ENCODE results near the gene KIF18A.
"Not testable (repeated sequence)": the region's sequence is repeated elsewhere in the genome, so short reads cannot be mapped to it uniquely, and the experiment has no call there.

KIF18A gene

DNA sequence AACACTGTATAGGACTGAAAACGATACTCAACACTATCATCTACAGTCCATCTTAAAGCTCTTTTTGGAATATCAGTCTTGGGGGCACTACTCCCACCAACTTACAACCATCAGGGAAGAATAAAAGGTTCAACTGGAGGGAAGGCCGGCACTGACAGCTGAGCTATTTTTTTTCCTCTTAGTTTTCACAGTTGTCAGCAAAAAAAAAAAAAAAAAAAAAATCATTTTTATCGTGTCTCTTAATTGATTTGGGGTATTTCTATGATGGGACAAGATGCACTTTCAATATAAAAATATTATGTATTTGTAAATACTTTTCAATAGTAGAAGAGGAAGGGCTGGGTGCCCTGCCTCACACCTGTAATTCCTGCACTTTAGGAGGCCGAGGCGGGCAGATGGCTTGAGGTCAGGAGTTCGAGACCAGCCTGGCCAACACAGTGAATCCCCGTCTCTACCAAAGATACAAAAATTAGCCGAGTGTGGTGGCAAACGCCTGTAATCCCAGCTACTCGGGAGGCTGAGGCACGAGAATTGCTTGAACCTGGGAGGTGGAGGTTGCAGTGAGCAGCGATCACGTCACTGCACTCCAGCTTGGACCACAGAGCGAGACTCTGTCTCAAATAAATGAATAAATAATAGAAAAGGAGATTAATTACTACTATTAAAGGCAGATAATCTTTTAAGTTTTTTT, 1.5 kb downstream of the KIF18A start:
- no peak for DNase-seq (ENCODE audit: low read depth)

DNA sequence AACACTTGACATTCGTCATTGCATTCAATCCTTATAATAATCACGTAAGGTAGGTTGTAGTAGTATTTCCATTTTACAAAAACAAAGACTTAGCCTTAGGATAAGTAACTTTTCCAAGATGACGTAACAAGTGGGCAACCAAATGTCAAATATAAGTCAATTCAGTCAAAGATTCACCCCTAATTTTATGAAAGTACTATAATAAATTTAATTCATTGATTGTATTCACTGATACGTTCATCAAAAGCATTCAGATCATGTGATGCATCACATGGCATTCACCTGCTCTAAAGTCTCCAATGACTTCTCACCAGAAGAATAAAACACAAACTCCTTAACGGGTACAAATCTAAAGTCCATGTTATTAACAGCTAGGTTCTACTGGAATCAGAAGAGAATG, 2.1 kb downstream of the KIF18A start:
- no peak for DNase-seq (ENCODE audit: low read depth)

GRCh38 chr11:28104984-28105383, 3.0 kb downstream of the KIF18A start:
- DNase-seq (ENCODE audit: low read depth), result no peak

GRCh38 chr11:28104425-28104824, 3.5 kb downstream of the KIF18A start:
- no peak for DNase-seq (ENCODE audit: low read depth)

- not testable (repeated sequence) for DNase-seq (ENCODE audit: low read depth)
Observed at GRCh38 chr11:28102300-28102699, 5.7 kb downstream of the KIF18A start.

- DNase-seq (ENCODE audit: low read depth), result no peak
Observed at GRCh38 chr11:28100665-28101064, 7.3 kb downstream of the KIF18A start.

- no peak for DNase-seq (ENCODE audit: low read depth)
Observed at GRCh38 chr11:28099715-28100114, 8.2 kb downstream of the KIF18A start.

GRCh38 chr11:28098257-28098656, 9.7 kb downstream of the KIF18A start:
- DNase-seq (ENCODE audit: low read depth), result no peak

- DNase-seq (ENCODE audit: low read depth), result no peak
Observed at GRCh38 chr11:28092786-28093185, 15.2 kb downstream of the KIF18A start.

DNA sequence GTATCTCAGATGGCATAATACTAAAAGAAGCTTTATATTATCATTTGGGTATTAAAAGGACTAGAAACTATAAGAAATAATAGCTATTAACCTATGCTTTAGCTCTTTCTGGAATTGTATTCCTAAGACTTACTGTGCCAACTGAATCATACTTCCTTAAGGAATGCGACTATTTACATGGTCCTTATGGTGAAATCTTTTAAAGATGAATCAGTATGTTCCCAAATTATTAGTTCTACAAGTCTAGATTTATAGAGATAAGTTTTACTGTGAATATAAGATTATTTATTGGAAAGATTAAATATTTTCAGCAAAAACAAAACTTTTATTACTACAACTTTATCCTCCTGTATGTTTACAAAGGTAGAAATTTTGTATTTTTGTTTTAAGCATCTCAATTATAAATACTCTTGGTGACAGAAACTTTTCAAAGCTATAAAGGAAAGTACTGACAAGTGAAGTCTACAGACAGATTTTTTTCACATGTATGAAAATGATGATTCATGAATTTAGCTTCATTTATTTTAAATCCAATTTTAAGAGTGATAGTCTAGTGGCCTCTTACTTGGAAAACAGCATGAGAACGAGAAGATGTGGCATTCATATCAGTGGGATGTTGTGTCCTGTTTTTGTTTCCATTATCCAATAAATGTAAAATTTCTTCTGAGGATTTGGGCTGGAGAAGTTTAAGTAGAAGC, 17.8 kb downstream of the KIF18A start:
- DNase-seq (ENCODE audit: low read depth), result no peak

DNA sequence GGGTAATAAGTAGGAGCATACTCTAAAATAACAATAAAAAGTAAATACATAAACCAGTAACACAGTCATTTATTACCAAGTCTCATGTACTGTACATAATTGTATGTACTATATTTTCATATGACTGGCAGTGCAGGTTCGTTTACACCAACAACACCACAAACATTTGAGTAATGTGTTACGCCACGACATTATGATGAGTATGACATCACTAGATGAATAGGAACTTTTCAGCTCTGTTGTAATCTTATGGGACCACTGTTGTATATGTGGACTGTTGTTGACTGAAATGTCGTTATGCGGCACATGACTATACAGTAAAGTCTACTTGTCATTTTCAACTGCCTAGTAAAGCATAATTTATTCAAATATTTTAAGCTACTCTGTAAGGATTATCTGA, 18.6 kb downstream of the KIF18A start:
- no peak for DNase-seq (ENCODE audit: low read depth)

DNA sequence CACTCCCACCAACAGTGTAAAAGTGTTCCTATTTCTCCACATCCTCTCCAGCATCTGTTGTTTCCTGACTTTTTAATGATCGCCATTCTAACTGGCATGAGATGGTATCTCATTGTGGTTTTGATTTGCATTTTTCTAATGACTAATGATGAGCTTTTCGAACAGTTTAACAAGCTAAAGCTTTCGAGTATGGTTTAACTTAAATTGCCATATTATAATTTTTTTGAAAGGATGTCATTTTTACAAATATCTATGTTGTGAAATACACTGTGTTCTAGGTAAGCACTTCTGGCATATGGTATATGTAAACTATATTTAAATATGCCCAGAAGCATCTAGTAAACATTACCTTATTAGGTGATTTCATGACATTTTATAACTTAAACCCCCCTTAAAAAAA, 20.3 kb downstream of the KIF18A start:
- DNase-seq (ENCODE audit: low read depth), result not testable (repeated sequence)

GRCh38 chr11:28087192-28087591, 20.8 kb downstream of the KIF18A start:
- not testable (repeated sequence) for DNase-seq (ENCODE audit: low read depth)

DNA sequence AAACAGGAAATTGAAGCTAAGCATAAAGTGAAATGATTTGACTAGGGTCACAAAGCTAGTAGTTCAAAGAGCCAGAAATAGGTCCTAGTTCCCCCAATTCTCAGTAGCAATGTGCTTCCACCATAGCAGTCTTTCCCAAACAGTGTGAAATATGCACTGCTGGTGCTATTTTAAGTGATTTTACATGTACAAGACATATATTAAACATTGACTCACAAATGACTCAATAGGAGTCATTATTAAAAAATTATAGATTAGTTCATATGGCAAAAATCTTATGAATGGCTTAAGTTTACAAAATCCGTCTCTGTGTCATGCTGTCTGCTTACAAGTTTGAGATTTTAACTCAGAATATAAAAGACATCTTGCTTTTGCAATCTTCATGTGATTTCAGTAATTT, 21.4 kb downstream of the KIF18A start:
- DNase-seq (ENCODE audit: low read depth), result no peak

DNA sequence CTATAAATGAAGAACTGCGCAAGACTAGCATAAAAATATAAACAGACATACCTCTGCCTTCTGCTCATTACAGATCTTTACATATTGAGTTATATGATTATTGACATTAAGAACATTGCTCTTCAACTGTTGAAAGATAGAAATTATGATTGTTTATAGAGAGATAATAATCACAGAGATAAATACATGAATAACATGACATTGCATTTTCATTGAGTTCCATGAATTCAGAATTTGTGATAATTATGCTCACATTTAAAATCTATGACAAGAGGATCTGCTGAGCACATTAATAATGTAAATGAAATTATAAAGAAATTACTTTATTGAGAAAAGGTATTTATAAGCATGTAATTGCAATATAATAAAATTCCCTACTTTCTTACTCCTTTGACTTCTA, 24.8 kb downstream of the KIF18A start:
- DNase-seq (ENCODE audit: low read depth), result no peak

- DNase-seq (ENCODE audit: low read depth), result no peak
Observed at GRCh38 chr11:28077521-28077920, 30.4 kb downstream of the KIF18A start.

DNA sequence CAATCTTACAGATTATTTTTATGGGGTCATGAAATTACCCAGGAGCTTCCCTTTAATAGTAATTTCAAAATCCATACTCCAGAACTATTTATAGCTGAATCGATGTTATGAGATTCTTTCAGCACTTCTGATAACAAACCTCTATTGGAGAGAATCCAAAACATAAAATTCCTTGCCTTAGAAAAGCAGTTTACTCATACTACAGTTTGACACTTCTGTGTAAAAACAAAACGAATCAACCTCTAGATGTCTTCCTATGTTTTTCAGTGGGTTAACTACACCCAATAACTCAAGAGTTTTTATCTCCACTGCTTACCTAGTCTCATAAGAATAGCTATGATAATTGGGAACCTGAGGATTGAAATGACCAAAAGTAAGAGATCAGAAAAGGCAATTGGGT, 35.6 kb downstream of the KIF18A start:
- no peak for DNase-seq (ENCODE audit: low read depth)

DNA sequence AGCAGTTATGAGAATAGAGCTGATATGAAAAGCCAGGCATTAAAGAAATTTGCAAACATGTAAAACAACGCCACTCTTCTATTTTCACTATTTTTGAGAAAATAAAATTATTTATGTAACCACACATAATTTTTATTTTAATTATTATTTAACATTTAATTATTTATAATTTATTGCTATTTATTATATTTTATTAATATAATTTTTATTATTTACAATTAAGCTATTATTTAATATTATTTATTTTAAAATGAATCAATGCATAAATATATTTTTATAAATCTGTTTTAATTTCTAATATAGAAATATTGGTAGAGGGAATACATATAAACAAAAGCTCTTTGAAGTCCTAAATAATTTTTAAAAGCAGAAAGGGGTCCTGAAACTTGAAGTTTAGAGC, 36.7 kb downstream of the KIF18A start:
- DNase-seq (ENCODE audit: low read depth), result no peak

DNA sequence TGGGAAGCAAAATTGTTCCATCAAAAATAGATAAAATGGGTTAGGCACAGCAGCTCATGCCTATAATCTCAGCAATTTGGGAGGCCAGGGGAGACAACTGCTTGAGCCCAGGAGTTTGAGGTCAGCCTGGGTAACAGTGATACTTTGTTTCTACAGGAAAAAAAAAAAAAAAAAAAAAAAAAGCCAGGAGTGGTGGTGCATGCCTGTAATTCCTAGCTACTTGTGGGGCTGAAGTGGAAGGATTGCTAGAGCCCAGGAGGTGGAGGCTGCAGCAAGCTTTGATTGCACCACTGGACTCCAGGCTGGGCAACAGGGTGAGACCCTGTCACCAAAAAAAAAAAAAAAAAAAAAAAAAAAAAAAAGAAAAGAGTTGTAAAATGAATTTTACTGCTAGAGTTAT, 49.6 kb downstream of the KIF18A start:
- DNase-seq (ENCODE audit: low read depth), result no peak

DNA sequence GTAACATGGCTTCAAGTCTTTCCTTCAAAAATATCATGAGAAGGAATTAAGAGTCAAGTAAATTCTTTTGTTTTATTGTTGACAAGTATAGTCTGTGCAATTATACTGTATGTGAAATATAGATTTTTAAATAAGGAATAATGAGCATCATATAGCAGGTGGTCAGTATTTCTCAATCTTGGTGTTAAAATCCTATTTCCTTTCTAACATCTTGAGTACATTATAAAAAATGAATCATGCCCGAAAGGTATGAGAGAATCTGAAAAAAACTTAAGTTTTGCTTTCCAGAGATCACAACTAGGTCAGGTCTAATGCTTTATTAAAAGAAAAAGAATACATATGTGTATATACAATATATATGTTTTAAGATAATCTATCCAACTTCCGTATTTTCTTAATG, 53.1 kb downstream of the KIF18A start:
- DNase-seq (ENCODE audit: low read depth), result no peak

- no peak for DNase-seq (ENCODE audit: low read depth)
Observed at GRCh38 chr11:28049338-28050216, 58.4 kb downstream of the KIF18A start.

GRCh38 chr11:28048812-28049211, 59.1 kb downstream of the KIF18A start:
- no peak for DNase-seq (ENCODE audit: low read depth)
